ENCODE data around the gene CASK.

DNA sequence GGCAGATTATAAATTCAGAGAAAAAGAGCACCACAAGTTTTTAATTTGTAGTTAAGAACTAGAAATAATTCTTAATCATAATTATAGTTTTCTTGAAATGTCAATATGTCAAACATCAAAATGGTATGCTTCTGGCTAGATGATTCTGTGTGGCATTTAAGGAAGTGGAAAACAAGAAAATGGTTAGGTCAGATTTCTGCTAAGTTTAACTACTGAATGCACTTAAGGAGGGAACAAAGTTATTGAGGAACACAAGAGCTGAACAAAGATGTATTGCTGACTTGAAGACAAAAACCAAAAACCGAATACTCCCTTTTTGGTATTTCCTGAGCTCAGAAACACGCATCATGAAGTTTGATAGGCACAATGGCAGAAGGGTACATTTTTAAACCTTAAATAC is 293.3 kb downstream of the CASK start:
- TF ChIP-seq, protein P1, sequence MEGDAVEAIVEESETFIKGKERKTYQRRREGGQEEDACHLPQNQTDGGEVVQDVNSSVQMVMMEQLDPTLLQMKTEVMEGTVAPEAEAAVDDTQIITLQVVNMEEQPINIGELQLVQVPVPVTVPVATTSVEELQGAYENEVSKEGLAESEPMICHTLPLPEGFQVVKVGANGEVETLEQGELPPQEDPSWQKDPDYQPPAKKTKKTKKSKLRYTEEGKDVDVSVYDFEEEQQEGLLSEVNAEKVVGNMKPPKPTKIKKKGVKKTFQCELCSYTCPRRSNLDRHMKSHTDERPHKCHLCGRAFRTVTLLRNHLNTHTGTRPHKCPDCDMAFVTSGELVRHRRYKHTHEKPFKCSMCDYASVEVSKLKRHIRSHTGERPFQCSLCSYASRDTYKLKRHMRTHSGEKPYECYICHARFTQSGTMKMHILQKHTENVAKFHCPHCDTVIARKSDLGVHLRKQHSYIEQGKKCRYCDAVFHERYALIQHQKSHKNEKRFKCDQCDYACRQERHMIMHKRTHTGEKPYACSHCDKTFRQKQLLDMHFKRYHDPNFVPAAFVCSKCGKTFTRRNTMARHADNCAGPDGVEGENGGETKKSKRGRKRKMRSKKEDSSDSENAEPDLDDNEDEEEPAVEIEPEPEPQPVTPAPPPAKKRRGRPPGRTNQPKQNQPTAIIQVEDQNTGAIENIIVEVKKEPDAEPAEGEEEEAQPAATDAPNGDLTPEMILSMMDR (IDR thresholded peaks at IDR 0.05) = no peak
- no peak for TF ChIP-seq POLR2A (IDR thresholded peaks at IDR 0.05)
